ENCODE results near the gene CPSF7.

Gene CPSF7

GRCh38 chr11:61361741-61362541 is 67.8 kb downstream of the CPSF7 start, which contains the start of the genes CYB561A3 and TMEM138:
Gene CYB561A3, minus strand, starts transcription at chr11:61361882. Its CDS starts 5,169 bp downstream, at chr11:61356713.
Gene TMEM138, plus strand, starts transcription at chr11:61362374. Its CDS starts 2,017 bp downstream, at chr11:61364391.
- Histone ChIP-seq H3K9ac (ENCODE audit: low read length in 5 of 5) (peak within 1 kb of the TSS; percentile 83 to 99 (median 96)), H3K27me3 (ENCODE audit: control insufficient read depth in 5 of 5, insufficient read depth in 4 of 5, low read length in 5 of 5) (no peaks in the 10 kb centered on the region), H3K4me3 (ENCODE audit: low read depth in 1 of 5, low read length in 5 of 5) (peak within 1 kb of the TSS; percentile 70 to 98 (median 85)), H3K36me3 (ENCODE audit: control insufficient read depth in 5 of 5, insufficient read depth in 5 of 5, low read length in 5 of 5) (peaks cover 6 to 30% (median 21%) of the 10 kb centered on the region in 5 donors), H3K9me3 (ENCODE audit: control insufficient read depth in 5 of 5, low read length in 5 of 5) (no peaks in the 10 kb centered on the region), H3K27ac (ENCODE audit: low read depth, low read length) (peak within 1 kb of the TSS; percentile 97), H3K4me1 (ENCODE audit: control insufficient read depth in 5 of 5, insufficient read depth in 5 of 5, low read length in 5 of 5) (peaks cover 7 to 56% (median 49%) of the 10 kb centered on the region in 5 donors)

GRCh38 chr11:61361237-61361740 is 68.5 kb downstream of the CPSF7 start:
- H3K9me3 ChIP-seq (ENCODE audit: control insufficient read depth in 5 of 5, low read length in 5 of 5), result no peaks in the 10 kb centered on the region
- H3K27me3 ChIP-seq (ENCODE audit: control insufficient read depth in 5 of 5, insufficient read depth in 4 of 5, low read length in 5 of 5), result no peaks in the 10 kb centered on the region
- peaks cover 7 to 62% (median 52%) of the 10 kb centered on the region in 5 donors for H3K4me1 ChIP-seq (ENCODE audit: control insufficient read depth in 5 of 5, insufficient read depth in 5 of 5, low read length in 5 of 5)
- peaks cover 6 to 27% (median 18%) of the 10 kb centered on the region in 5 donors for H3K36me3 ChIP-seq (ENCODE audit: control insufficient read depth in 5 of 5, insufficient read depth in 5 of 5, low read length in 5 of 5)
- peak overlapping the region; percentile 70 to 97 (median 85) for H3K4me3 ChIP-seq (ENCODE audit: low read depth in 1 of 5, low read length in 5 of 5)
- H3K27ac ChIP-seq (ENCODE audit: low read depth, low read length), result peak overlapping the region; percentile 97
- peak overlapping the region; percentile 83 to 99 (median 95) for H3K9ac ChIP-seq (ENCODE audit: low read length in 5 of 5)

DNA sequence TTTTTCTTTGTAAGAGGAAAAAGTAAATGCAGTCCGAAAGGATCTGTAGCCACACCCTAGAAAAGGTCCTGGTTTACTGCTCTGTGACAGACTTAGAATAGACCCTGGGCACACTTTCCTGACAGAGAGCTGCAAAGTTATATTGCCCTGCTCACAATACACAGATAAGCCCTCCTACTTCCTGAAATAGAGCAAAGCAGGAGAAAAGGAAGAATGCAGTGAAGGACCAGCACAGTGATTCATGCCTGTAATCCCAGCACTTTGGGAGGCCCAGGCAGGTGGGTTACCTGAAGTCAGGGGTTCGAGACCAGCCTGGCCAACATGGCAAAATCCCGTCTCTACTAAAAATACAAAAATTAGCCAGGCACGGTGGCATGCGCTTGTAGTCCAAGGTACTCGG is 70.3 kb downstream of the CPSF7 start:
- Histone ChIP-seq H3K27ac (ENCODE audit: low read depth, low read length) (no peak overlapping the region), H3K4me1 (ENCODE audit: control insufficient read depth in 5 of 5, insufficient read depth in 5 of 5, low read length in 5 of 5) (peaks cover 7 to 63% (median 52%) of the 10 kb centered on the region in 5 donors), H3K36me3 (ENCODE audit: control insufficient read depth in 5 of 5, insufficient read depth in 5 of 5, low read length in 5 of 5) (peaks cover 6 to 20% (median 10%) of the 10 kb centered on the region in 5 donors), H3K9me3 (ENCODE audit: control insufficient read depth in 5 of 5, low read length in 5 of 5) (no peaks in the 10 kb centered on the region), H3K4me3 (ENCODE audit: low read depth in 1 of 5, low read length in 5 of 5) (no peak overlapping the region), H3K27me3 (ENCODE audit: control insufficient read depth in 5 of 5, insufficient read depth in 4 of 5, low read length in 5 of 5) (no peaks in the 10 kb centered on the region), H3K9ac (ENCODE audit: low read length in 5 of 5) (no peak overlapping the region)

DNA sequence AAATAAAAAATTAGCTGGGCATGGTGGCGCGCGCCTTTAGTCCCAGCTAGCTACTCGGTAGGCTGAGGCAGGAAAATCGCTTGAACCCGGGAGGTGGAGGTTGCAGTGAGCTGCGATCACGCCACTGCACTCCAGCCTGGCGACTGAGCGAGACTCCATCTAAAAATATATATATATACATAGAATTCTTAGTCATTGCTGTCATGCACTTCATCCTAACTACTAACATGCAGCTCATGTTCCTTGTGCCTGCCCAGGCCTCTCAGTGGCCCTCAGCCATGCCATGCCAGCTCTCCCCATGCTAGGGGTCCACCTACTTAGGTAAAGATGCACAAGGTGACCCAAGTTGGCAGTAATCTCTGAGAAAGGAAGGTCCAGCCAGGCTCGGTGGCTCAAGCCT is 71.2 kb downstream of the CPSF7 start:
- no peaks in the 10 kb centered on the region for H3K27me3 ChIP-seq (ENCODE audit: control insufficient read depth in 5 of 5, insufficient read depth in 4 of 5, low read length in 5 of 5)
- no peak overlapping the region for H3K9ac ChIP-seq (ENCODE audit: low read length in 5 of 5)
- H3K9me3 ChIP-seq (ENCODE audit: control insufficient read depth in 5 of 5, low read length in 5 of 5), result no peaks in the 10 kb centered on the region
- H3K27ac ChIP-seq (ENCODE audit: low read depth, low read length), result no peak overlapping the region
- H3K4me3 ChIP-seq (ENCODE audit: low read depth in 1 of 5, low read length in 5 of 5), result no peak overlapping the region
- H3K36me3 ChIP-seq (ENCODE audit: control insufficient read depth in 5 of 5, insufficient read depth in 5 of 5, low read length in 5 of 5), result peaks cover under 1 to 18% (median 11%) of the 10 kb centered on the region in 5 donors
- H3K4me1 ChIP-seq (ENCODE audit: control insufficient read depth in 5 of 5, insufficient read depth in 5 of 5, low read length in 5 of 5), result peaks cover 7 to 61% (median 43%) of the 10 kb centered on the region in 5 donors

DNA sequence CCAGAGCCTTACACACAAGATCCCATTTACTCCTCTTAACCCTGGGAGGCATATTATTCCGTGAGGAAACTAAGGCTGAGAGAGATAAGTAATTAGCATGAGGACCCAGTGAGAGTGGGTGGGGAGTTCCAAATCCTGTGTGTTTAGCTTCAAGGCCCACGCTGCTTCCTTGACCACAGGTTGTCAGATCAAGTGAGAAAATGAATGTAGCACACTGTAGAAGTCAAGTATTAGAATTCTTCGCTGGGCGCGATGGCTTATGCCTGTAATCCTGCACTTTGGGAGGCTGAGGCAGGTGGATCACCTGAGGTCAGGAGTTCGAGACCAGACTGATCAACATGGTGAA is 71.9 kb downstream of the CPSF7 start:
- no peaks in the 10 kb centered on the region for H3K9me3 ChIP-seq (ENCODE audit: control insufficient read depth in 5 of 5, low read length in 5 of 5)
- peaks cover 7 to 54% (median 36%) of the 10 kb centered on the region in 5 donors for H3K4me1 ChIP-seq (ENCODE audit: control insufficient read depth in 5 of 5, insufficient read depth in 5 of 5, low read length in 5 of 5)
- H3K27ac ChIP-seq (ENCODE audit: low read depth, low read length), result no peak overlapping the region
- H3K36me3 ChIP-seq (ENCODE audit: control insufficient read depth in 5 of 5, insufficient read depth in 5 of 5, low read length in 5 of 5), result peaks cover 0 to 25% (median 18%) of the 10 kb centered on the region in 5 donors
- peak overlapping the region in 1 of 5 donors; percentile 1 for H3K9ac ChIP-seq (ENCODE audit: low read length in 5 of 5)
- H3K27me3 ChIP-seq (ENCODE audit: control insufficient read depth in 5 of 5, insufficient read depth in 4 of 5, low read length in 5 of 5), result no peaks in the 10 kb centered on the region
- H3K4me3 ChIP-seq (ENCODE audit: low read depth in 1 of 5, low read length in 5 of 5), result no peak overlapping the region

DNA sequence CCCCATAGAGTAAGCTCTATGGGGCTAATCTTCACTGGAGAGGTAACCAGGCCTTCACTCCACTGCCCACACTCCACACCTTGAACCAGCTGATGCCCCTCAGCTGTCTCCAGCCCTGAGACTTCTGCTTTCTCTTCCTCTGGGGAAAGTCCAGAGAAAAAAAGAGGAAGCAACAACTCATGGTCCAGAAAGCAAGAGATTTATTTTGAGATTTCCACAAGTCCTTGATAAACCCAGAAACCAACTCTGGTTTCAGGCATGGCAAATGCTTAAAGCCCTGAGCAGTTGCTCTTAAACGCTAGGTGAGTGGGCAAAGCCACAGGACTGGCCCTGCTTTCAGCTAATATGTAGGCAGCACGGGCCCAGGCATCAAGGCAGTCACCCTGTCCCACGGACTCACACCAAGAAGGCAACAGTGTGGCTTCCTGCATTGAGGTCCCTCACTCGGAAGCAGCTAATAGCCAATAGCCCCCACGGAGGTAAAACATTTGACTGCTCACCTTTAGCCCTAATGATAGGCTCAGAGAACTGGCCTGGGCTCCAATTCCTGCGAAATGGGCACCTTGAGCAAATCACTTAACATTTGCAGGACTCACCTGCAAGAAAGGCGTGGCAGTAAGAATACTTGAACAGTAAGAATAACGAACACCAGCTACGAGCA is 72.4 kb downstream of the CPSF7 start:
- peaks cover 7 to 49% (median 33%) of the 10 kb centered on the region in 5 donors for H3K4me1 ChIP-seq (ENCODE audit: control insufficient read depth in 5 of 5, insufficient read depth in 5 of 5, low read length in 5 of 5)
- peaks cover 0 to 30% (median 22%) of the 10 kb centered on the region in 5 donors for H3K36me3 ChIP-seq (ENCODE audit: control insufficient read depth in 5 of 5, insufficient read depth in 5 of 5, low read length in 5 of 5)
- no peak overlapping the region for H3K27ac ChIP-seq (ENCODE audit: low read depth, low read length)
- no peaks in the 10 kb centered on the region for H3K27me3 ChIP-seq (ENCODE audit: control insufficient read depth in 5 of 5, insufficient read depth in 4 of 5, low read length in 5 of 5)
- H3K4me3 ChIP-seq (ENCODE audit: low read depth in 1 of 5, low read length in 5 of 5), result peak overlapping the region in 1 of 5 donors; percentile 10
- peak overlapping the region in 2 of 5 donors; percentile 1 to 32 for H3K9ac ChIP-seq (ENCODE audit: low read length in 5 of 5)
- no peaks in the 10 kb centered on the region for H3K9me3 ChIP-seq (ENCODE audit: control insufficient read depth in 5 of 5, low read length in 5 of 5)

GRCh38 chr11:61356706-61357105 is 73.1 kb downstream of the CPSF7 start:
- Histone ChIP-seq H3K9ac (ENCODE audit: low read length in 5 of 5) (no peak overlapping the region), H3K27me3 (ENCODE audit: control insufficient read depth in 5 of 5, insufficient read depth in 4 of 5, low read length in 5 of 5) (no peaks in the 10 kb centered on the region), H3K36me3 (ENCODE audit: control insufficient read depth in 5 of 5, insufficient read depth in 5 of 5, low read length in 5 of 5) (peaks cover 0 to 36% (median 26%) of the 10 kb centered on the region in 5 donors), H3K9me3 (ENCODE audit: control insufficient read depth in 5 of 5, low read length in 5 of 5) (no peaks in the 10 kb centered on the region), H3K27ac (ENCODE audit: low read depth, low read length) (no peak overlapping the region), H3K4me3 (ENCODE audit: low read depth in 1 of 5, low read length in 5 of 5) (no peak overlapping the region), H3K4me1 (ENCODE audit: control insufficient read depth in 5 of 5, insufficient read depth in 5 of 5, low read length in 5 of 5) (peaks cover 7 to 47% (median 38%) of the 10 kb centered on the region in 5 donors)

DNA sequence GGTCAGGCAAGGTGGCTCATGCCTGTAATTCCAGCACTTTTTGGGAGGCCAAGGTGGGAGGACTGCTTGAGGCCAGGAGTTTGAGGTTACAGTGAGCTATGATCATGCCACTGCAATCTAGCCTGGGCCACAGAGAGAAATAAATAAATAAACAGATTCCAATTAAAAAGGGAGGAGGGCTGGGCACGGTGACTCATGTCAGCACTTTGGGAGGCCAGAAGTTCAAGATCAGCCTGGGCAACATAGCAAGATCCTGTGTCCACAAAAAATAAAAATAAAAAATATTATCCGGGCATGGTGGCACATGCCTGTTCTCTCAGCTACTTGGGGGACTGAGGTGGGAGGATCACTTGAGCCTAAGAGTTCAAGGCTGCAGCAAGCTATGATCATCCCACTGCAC is 75.6 kb downstream of the CPSF7 start:
- Histone ChIP-seq H3K4me1 (ENCODE audit: control insufficient read depth in 5 of 5, insufficient read depth in 5 of 5, low read length in 5 of 5) (peaks cover 0 to 24% (median 19%) of the 10 kb centered on the region in 5 donors), H3K36me3 (ENCODE audit: control insufficient read depth in 5 of 5, insufficient read depth in 5 of 5, low read length in 5 of 5) (peaks cover 0 to 58% (median 47%) of the 10 kb centered on the region in 5 donors), H3K9me3 (ENCODE audit: control insufficient read depth in 5 of 5, low read length in 5 of 5) (no peaks in the 10 kb centered on the region), H3K9ac (ENCODE audit: low read length in 5 of 5) (no peak overlapping the region), H3K27ac (ENCODE audit: low read depth, low read length) (no peak overlapping the region), H3K4me3 (ENCODE audit: low read depth in 1 of 5, low read length in 5 of 5) (no peak overlapping the region), H3K27me3 (ENCODE audit: control insufficient read depth in 5 of 5, insufficient read depth in 4 of 5, low read length in 5 of 5) (no peaks in the 10 kb centered on the region)

GRCh38 chr11:61353131-61354067 is 76.4 kb downstream of the CPSF7 start:
- H3K4me1 ChIP-seq (ENCODE audit: control insufficient read depth in 5 of 5, insufficient read depth in 5 of 5, low read length in 5 of 5), result peaks cover 0 to 22% (median 17%) of the 10 kb centered on the region in 5 donors
- no peak overlapping the region for H3K27ac ChIP-seq (ENCODE audit: low read depth, low read length)

More at GRCh38 chr11:61353131-61354067, 76.4 kb downstream of the CPSF7 start:
- Histone ChIP-seq H3K27me3 (ENCODE audit: control insufficient read depth in 5 of 5, insufficient read depth in 4 of 5, low read length in 5 of 5) (no peaks in the 10 kb centered on the region), H3K36me3 (ENCODE audit: control insufficient read depth in 5 of 5, insufficient read depth in 5 of 5, low read length in 5 of 5) (peaks cover 0 to 66% (median 55%) of the 10 kb centered on the region in 5 donors), H3K9ac (ENCODE audit: low read length in 5 of 5) (no peak overlapping the region), H3K9me3 (ENCODE audit: control insufficient read depth in 5 of 5, low read length in 5 of 5) (no peaks in the 10 kb centered on the region), H3K4me3 (ENCODE audit: low read depth in 1 of 5, low read length in 5 of 5) (no peak overlapping the region)
